ENCODE measurements around the gene LSR.
A peak's percentile ranks its signal among the peaks of the same experiment; 100 is the strongest.
"Not testable (repeated sequence)": the region's sequence is repeated elsewhere in the genome, so short reads cannot be mapped to it uniquely, and the experiment has no call there.

The LSR gene

GRCh38 chr19:35267818-35268535 is 19.2 kb downstream of the LSR start:
- DNase-seq: peak; percentile 51 to 76 (median 62)

- DNase-seq: peak; percentile 19 to 42 (median 28)
Measured at GRCh38 chr19:35268536-35269437, 20.0 kb downstream of the LSR start, which contains the start of gene USF2. USF2 (plus strand) TSS chr19:35268962; CDS start chr19:35269102, 140 bp downstream.

GRCh38 chr19:35269438-35270117 is 20.8 kb downstream of the LSR start:
- DNase-seq: peak; percentile 46 to 68 (median 64)

- DNase-seq: no peak
Measured at GRCh38 chr19:35270381-35270811, 21.6 kb downstream of the LSR start.

- DNase-seq: no peak
Measured at GRCh38 chr19:35271546-35271945, 22.7 kb downstream of the LSR start.

DNA sequence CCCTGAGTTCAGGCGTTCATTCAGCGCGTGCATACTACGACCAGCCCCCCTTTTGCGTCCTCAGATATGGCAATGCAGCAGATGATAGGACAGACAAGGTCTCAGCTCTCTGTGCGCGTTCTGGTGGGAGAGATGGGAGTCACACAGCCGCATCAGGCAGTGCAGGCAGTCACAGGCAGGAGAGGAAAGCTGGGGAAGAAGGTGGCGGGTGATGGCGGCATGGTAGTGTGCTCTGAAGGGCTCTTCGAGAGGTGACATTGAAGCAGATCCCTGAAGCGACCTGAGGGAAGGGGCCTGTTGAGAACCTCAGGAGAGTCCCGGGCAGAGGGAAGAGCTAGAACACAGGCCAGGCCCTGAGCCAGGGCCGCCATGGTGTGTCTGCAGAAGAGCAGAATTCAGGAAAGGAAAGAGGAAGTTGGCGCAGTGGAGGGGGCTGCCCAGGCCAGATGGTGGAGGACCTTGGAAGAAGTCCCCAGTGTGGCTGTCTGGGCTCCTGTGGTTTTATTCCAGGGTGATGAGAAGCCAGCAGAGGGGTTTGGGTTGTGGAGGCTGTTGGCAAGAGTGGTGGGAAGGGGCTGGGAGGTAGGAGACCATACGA is 23.4 kb downstream of the LSR start:
- DNase-seq: no peak

- no peak for DNase-seq
Measured at GRCh38 chr19:35272954-35273649, 24.3 kb downstream of the LSR start.

DNA sequence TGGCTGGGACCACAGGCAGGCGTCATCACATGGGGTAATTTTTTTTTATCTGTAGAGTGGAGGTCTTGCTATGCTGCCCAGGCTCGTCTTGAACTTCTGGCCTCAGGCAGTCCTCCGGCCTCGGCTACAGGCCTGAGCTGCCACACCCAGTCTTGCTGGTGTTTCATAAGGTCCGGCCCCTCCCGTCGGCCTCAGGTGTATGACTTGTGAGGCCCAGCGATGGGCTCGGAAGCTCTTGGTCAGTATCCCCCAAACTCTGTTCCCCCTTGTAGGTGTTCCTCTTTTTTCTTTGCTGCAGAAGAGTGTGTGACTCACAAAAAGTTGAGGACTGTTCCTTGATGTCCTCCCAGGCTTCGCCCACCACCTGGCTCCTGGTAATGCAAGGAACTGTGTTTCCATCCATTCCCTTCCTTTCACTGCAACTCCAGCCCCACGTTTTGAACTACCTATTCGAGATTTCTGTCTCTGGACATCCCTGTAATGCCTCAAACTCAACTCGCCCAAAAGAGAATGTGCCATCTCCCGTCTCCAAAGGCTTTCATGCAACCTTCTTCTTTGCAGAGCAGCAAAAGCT is 25.0 kb downstream of the LSR start:
- DNase-seq: no peak

DNA sequence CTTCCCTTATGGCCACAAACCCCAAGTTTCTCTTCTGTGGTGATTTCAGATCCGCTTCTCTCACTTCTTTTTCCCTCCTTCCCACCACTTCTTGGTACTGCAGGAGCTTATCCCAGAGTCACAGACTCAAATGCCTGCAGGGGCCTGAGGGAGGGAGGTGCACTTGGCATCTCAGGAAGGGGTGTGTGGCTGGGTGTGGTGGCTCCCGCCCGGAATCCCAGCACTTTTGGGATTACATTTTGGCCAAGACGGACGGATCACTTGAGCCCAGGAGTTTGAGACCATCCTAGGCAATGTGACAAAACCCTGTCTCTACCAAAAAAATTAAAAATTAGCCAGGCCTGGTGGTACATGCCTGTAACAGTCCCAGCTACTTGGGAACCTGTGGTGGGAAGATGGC is 25.5 kb downstream of the LSR start:
- DNase-seq: no peak

- no peak for DNase-seq
Measured at GRCh38 chr19:35276706-35277281, 28.0 kb downstream of the LSR start.

DNA sequence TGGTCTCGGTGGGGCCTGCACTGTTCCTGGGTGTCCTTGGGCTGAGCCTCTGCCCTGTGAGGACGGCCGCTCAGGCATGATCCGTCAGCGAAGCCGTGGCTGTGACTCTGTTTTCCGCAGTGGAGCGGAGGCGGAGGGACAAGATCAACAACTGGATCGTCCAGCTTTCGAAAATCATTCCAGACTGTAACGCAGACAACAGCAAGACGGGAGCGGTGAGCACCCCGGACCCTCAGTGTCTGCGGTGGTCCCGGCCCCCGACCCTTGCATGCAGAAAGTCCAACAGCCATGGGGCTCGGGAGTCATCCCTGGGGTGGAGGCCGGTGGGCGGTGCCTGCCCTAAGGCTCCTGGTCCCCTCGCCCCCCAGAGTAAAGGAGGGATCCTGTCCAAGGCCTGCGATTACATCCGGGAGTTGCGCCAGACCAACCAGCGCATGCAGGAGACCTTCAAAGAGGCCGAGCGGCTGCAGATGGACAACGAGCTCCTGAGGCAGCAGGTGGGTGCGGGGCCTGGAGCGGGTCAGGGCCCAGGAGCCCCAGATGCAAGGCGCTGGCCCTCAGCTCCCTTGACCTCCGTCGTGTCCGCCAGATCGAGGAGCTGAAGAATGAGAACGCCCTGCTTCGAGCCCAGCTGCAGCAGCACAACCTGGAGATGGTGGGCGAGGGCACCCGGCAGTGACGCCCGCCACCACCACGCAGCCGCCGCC is 29.9 kb downstream of the LSR start:
- no peak for DNase-seq

GRCh38 chr19:35279374-35279773 is 30.6 kb downstream of the LSR start:
- no peak for DNase-seq

GRCh38 chr19:35279985-35280821 is 31.4 kb downstream of the LSR start:
- no peak for DNase-seq

DNA sequence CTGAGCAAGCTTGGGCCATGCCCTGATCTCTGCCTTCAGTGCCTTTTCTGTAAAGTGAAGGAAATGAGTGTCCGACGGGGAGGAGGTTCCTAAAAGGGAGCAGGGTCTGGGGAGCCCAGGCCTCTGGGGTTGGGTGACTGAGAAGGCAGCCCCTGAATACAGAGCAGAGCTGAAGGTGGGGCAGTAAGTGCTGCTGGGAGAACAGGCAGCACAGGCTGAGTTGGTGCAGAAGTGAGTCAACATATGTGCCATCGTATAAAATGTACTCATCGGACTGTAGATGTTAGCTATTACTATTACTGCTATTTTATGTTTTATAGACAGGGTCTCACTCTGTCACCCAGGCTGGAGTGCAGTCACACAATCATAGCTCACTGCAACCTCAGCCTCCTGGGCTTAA is 32.5 kb downstream of the LSR start:
- DNase-seq: no peak

DNA sequence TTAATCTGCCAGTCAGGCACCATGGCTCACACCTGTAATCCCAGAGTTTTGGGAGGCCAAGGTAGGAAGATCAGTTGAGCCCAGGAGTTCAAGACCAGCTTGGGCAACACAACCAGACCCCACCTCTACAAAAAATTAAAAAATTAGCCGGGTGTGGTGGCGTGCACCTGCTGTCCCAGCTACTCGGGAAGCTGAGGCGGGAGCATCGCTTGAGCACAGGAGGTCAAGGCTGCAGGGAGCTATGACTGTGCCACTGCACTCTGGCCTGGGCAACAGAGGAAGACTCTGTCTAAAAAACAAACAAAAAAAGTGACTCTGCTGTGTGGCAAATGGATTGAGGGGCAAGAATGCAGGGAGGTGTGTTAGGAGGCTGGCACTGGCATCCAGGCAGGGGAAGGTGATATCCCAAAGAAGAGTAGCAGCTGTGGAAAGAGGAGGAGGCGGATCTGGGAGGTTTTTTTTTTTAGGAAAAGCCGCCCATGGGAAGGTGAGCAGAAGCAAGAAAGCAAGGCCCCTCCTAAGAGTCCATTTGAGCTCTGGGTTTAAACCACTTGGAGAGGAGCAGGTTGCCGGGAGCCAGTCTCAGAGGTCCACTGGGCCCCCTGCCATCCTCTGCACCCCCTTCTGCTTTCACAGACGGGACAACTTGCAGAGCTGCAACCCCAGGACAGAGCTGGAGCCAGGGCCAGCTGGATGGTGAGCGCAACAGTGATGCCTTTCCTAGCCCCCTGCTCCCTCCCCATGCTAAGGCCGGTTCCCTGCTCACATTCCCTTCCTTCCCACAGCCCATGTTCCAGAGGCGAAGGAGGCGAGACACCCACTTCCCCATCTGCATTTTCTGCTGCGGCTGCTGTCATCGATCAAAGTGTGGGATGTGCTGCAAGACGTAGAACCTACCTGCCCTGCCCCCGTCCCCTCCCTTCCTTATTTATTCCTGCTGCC is 35.6 kb downstream of the LSR start:
- DNase-seq: no peak

- DNase-seq: no peak
Measured at GRCh38 chr19:35285095-35285449, 36.3 kb downstream of the LSR start.

- DNase-seq: not testable (repeated sequence)
Measured at GRCh38 chr19:35285465-35285864, 36.7 kb downstream of the LSR start.

GRCh38 chr19:35286101-35286500 is 37.3 kb downstream of the LSR start:
- DNase-seq: not testable (repeated sequence)

DNA sequence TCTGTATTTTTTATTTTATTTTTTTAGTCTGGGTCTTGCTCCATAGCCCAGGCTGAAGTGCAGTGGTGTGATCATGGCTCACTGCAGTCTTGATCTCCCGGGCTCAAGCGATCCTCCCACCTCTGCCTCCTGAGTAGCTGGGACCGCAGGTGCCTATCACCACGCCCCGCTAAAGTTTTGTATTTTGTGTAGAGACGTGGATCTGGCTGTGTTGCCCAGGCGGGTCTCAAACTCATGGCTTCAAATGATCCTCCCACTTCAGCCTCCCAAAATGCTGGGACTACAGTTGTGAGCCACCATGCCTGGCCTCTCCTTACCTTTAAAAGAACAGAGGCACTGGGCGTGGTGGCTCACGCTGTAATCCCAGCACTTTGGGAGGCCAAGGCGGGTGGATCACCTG is 38.9 kb downstream of the LSR start:
- DNase-seq: no peak

Data from activated CD4-positive, CD25-positive, alpha-beta regulatory T cell (primary cell).